Measurements from ENCODE around the gene GCSAML.
"Not testable (repeated sequence)": the region's sequence is repeated elsewhere in the genome, so short reads cannot be mapped to it uniquely, and the experiment has no call there.

DNA sequence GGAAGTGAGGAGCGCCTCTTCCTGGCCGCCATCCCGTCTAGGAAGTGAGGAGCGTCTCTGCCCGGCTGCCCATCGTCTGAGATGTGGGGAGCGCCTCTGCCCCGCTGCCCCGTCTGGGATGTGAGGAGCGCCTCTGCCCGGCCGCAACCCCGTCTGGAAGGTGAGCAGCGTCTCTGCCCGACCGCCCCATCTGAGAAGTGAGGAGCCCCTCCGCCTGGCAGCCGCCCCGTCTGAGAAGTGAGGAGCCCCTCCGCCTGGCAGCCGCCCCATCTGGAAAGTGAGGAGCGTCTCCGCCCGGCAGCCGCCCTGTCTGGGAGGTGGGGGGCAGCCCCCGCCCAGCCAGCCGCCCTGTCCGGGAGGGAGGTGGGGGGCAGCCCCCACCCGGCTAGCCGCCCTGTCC, 27.0 kb upstream of the GCSAML start:
- TF ChIP-seq YY1 (IDR thresholded peaks at IDR 0.05; ENCODE audit: insufficient read depth, insufficient read length); SUZ12 (IDR thresholded peaks at IDR 0.05; ENCODE audit: extremely low read depth, insufficient read depth, insufficient read length): not testable (repeated sequence)

All from NT2/D1 (cell line).